GM12892 (cell line): ENCODE measurements around the gene CDC14B.

Source experiments
- DNase-seq: peaks from one replicate; pipeline ENCODE4 v3.0.0; 2011; ENCODE audit not compliant: insufficient read length
- FAIRE-seq: peaks from 2 replicates; lab custom pipeline; 2011; peaks lifted over from hg19 to GRCh38; lab: Jason Lieb, UNC
- POLR2A ChIP-seq: IDR thresholded peaks from 2 replicates; pipeline ENCODE4 v1.6.1; 2011; ENCODE audit warnings: low read depth, low read length, control low read depth
- POLR2AphosphoS5 ChIP-seq: IDR thresholded peaks from 2 replicates; pipeline ENCODE4 v1.6.1; 2011; ENCODE audit warnings: low read depth, low read length, control low read depth
- TAF1 ChIP-seq: IDR thresholded peaks from 2 replicates; pipeline ENCODE4 v1.6.1; 2011; ENCODE audit warnings: low read depth, mild to moderate bottlenecking, control low read depth, low read length, borderline replicate concordance

Gene CDC14B

GRCh38 chr9:96502539-96503373 lies 116.9 kb downstream of the CDC14B start:
- TF ChIP-seq POLR2A: no peak
- TF ChIP-seq POLR2AphosphoS5: no peak
- no peak for TF ChIP-seq TAF1
- no peak for FAIRE-seq
- no peak for DNase-seq

- DNase-seq (no peak), FAIRE-seq (no peak)
- TF ChIP-seq POLR2AphosphoS5 (no peak), TAF1 (no peak), POLR2A (no peak)
Observed at GRCh38 chr9:96501633-96502538, 117.8 kb downstream of the CDC14B start.

- no peak for TF ChIP-seq TAF1
- TF ChIP-seq POLR2AphosphoS5: no peak
- TF ChIP-seq POLR2A: no peak
- FAIRE-seq (no peak), DNase-seq (no peak)
Observed at GRCh38 chr9:96500696-96501632, 118.7 kb downstream of the CDC14B start.

- TF ChIP-seq POLR2AphosphoS5 (no peak), POLR2A (no peak), TAF1 (no peak)
- no peak for DNase-seq
- no peak for FAIRE-seq
Observed at GRCh38 chr9:96499257-96499656, 120.4 kb downstream of the CDC14B start.

GRCh38 chr9:96498796-96499195 lies 120.8 kb downstream of the CDC14B start:
- TF ChIP-seq POLR2AphosphoS5 (no peak), TAF1 (no peak), POLR2A (no peak)
- no peak for FAIRE-seq
- no peak for DNase-seq

- TF ChIP-seq POLR2AphosphoS5: no peak
- TF ChIP-seq TAF1: no peak
- no peak for TF ChIP-seq POLR2A
- no peak for FAIRE-seq
Observed at GRCh38 chr9:96497117-96497399, 122.6 kb downstream of the CDC14B start.

GRCh38 chr9:96496368-96497116 lies 123.1 kb downstream of the CDC14B start:
- FAIRE-seq (no peak), DNase-seq (no peak)
- TF ChIP-seq POLR2AphosphoS5: no peak
- TF ChIP-seq TAF1: no peak
- no peak for TF ChIP-seq POLR2A

More at GRCh38 chr9:96497117-96497399, 122.6 kb downstream of the CDC14B start:
- no peak for DNase-seq

- FAIRE-seq (no peak), DNase-seq (no peak)
- TF ChIP-seq TAF1 (no peak), POLR2AphosphoS5 (no peak), POLR2A (no peak)
Observed at GRCh38 chr9:96495341-96495740, 124.3 kb downstream of the CDC14B start.

GRCh38 chr9:96494215-96494800 lies 125.3 kb downstream of the CDC14B start:
- no peak for TF ChIP-seq TAF1
- DNase-seq (no peak), FAIRE-seq (no peak)

- no peak for DNase-seq
- TF ChIP-seq POLR2AphosphoS5 (no peak), TAF1 (no peak), POLR2A (no peak)
- no peak for FAIRE-seq
Observed at GRCh38 chr9:96493757-96494156, 125.9 kb downstream of the CDC14B start.
